Breast epithelium (tissue), 3 donors: ENCODE data around the gene CUL3.

Source experiments
- POLR2A ChIP-seq: fragments of 450-650 bp; IDR thresholded peaks from one replicate; pipeline ENCODE4 v1.6.1; 2016; ENCODE audit warnings: antibody characterized with exemption, mild to moderate bottlenecking, moderate library complexity
- POLR2AphosphoS5 ChIP-seq, 3 donors: sonication (generic); formaldehyde crosslinking; IDR thresholded peaks; one replicate each; pipeline ENCODE4 v1.6.1; 2017; ENCODE audit warnings: antibody characterized with exemption in 3 of 3
- TF ChIP-seq, protein P1 (sequence below), 3 donors: fragments of 450-650 bp; IDR thresholded peaks; one replicate each; pipeline ENCODE4 v1.5.1; 2016 to 2017; ENCODE audit warnings: antibody characterized with exemption in 3 of 3, mild to moderate bottlenecking in 3 of 3, moderate library complexity in 3 of 3

DNA sequence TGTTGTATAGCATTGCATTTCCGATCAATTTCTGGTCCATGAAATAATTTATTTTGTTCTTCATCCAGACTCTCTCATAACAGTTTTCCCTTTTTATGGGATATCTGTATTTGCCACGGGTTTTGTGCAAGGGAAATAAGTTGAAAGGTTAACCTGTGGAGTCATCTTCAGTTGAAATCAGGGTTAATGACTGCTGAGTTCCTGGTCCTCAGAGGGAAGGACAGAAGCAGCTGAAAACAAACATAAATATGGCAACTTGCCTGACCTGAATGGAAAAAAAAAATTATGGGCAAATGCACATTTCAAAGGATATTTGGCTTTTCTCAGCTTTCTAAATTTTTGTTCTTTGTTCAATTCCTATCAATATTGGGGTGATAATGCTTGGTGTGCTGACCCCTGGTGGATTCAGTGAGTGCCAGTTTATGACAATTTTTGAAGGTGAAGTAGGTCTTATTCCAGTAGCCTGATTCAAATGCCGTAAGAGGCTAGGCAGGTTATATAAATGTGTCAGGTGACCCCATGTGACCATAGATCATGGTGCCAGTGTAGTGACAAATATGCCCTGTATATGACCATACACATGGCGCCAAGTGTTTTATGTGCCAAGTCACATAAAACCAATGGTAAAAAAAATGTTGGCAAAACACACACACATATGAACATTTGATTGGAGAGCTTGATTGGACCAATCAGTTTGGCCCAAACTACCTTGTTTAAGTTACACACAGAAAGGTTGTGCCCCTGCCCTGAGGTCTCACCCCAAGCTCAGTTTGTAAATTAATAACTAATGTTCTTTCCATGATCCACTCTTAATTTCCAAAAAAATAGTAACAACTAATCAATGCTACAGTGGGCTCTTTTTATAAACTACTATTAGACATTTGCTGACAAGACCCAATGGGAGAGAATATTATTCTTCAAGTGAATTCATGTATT lies 135.7 kb downstream of the CUL3 start:
- TF ChIP-seq, protein P1, sequence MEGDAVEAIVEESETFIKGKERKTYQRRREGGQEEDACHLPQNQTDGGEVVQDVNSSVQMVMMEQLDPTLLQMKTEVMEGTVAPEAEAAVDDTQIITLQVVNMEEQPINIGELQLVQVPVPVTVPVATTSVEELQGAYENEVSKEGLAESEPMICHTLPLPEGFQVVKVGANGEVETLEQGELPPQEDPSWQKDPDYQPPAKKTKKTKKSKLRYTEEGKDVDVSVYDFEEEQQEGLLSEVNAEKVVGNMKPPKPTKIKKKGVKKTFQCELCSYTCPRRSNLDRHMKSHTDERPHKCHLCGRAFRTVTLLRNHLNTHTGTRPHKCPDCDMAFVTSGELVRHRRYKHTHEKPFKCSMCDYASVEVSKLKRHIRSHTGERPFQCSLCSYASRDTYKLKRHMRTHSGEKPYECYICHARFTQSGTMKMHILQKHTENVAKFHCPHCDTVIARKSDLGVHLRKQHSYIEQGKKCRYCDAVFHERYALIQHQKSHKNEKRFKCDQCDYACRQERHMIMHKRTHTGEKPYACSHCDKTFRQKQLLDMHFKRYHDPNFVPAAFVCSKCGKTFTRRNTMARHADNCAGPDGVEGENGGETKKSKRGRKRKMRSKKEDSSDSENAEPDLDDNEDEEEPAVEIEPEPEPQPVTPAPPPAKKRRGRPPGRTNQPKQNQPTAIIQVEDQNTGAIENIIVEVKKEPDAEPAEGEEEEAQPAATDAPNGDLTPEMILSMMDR (IDR thresholded peaks at IDR 0.05), result peak in 2 of 3 donors; percentile 26 to 31
- TF ChIP-seq POLR2A (no peak), POLR2AphosphoS5 (IDR thresholded peaks at IDR 0.05) (no peak)
